ENCODE results near the gene BRINP2.

DNA sequence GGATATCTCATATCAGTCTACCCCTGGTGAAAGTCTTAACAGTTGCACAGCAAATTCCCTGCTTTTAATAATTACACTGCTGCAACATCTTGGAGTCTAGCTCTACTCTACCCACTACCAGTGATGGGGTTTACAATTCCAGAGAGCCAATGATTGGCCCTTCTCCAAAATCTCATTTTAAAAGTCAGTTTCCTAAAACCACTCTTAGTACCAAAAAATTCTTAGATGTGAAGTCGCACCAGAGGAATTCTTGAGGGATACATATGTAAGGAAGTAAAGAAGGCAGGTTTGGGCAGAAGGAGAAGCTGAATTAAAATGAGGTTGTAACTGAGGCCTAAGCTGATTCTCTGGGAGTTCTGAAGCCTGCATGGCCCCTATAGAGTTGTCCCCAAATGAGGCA is 129.7 kb downstream of the BRINP2 start:
- TF ChIP-seq CTCF (IDR thresholded peaks at IDR 0.05) = no peak
- TF ChIP-seq POLR2A (IDR thresholded peaks at IDR 0.05) = no peak
